ENCODE data around the gene ZMAT5. TPM values are rescaled to one million over a fixed set of nuclear protein-coding genes. Genes with fewer than 3 reads are reported as not detected.

Gene ZMAT5
- total RNA-seq, 1 experiment from 2014 or later = 16.0 TPM

- no peak for TF ChIP-seq MAX (IDR thresholded peaks at IDR 0.05)
These were observed 739 bp downstream of the ZMAT5 start (continued) for GRCh38 chr22:29765905-29766631.

- H3K4me1 ChIP-seq (ENCODE audit: control insufficient read depth in 1 of 2, insufficient read depth in 2 of 2, low read length in 2 of 2) = peaks cover 10 to 27% of the 10 kb centered on the region in 2 experiments
- H2AFZ ChIP-seq (ENCODE audit: low read depth, low read length, poor library complexity, severe bottlenecking) = no peak overlapping the region
- no peaks in the 10 kb centered on the region for H3K36me3 ChIP-seq (ENCODE audit: control insufficient read depth in 1 of 2, insufficient read depth in 2 of 2, low read length in 2 of 2)
- H3K27me3 ChIP-seq (ENCODE audit: insufficient read depth, low read length) = no peaks in the 10 kb centered on the region
- ChIA-PET POLR2A (no interaction called here), CTCF (interaction anchor here (0.7 to 1.4 kb wide), 4 partner anchors 10 to 326 kb away, joined by 3 to 10 read pairs (median 4); no protein-coding TSS in a partner anchor), RAD21 (ENCODE audit: low non-redundant PET in 1 of 2, low total read pairs in 2 of 2, uncharacterized antibody in 2 of 2, unreplicated experiment in 2 of 2) (no interaction called here)
- no TSS peak for BruUV-seq (replicated peaks)
- H3K9me2 ChIP-seq (ENCODE audit: insufficient read depth) = no peaks in the 10 kb centered on the region
- TF ChIP-seq CTCF (IDR thresholded peaks at IDR 0.05 in 2 of 3, conservative IDR thresholded peaks at IDR 0.05 in 1 of 3; ENCODE audit: borderline replicate concordance in 1 of 3, insufficient read depth in 1 of 3, low read depth in 2 of 3, low read length in 2 of 3) (no peak), SIN3A (IDR thresholded peaks at IDR 0.05; ENCODE audit: low read depth) (0 out of 2 replicates have a peak, but pooled peaks have one; percentile 26), ELF1 (IDR thresholded peaks at IDR 0.05; ENCODE audit: borderline replicate concordance, low read depth) (no peak), RAD21 (IDR thresholded peaks at IDR 0.05; ENCODE audit: low read depth) (no peak), YY1 (IDR thresholded peaks at IDR 0.05; ENCODE audit: extremely low read depth, insufficient replicate concordance, low read depth, low read length) (no peak), EZH2phosphoT487 (IDR thresholded peaks at IDR 0.05; ENCODE audit: borderline replicate concordance) (no peak)
- DNase-seq (ENCODE audit: low read depth, low spot score) (peak; percentile 83), ATAC-seq (peak; percentile 31)
- no peak overlapping the region; the same call in 1 of the 2 replicates for H3K27ac ChIP-seq (ENCODE audit: low read depth, low read length)
- intact Hi-C loops (cut with micrococcal nuclease) = no loop called here
- H4K20me1 ChIP-seq (ENCODE audit: insufficient read depth) = no peaks in the 10 kb centered on the region
- H3K79me2 ChIP-seq (ENCODE audit: insufficient read depth, low read length) = peaks cover 6% of the 10 kb centered on the region; the same call in 1 of the 2 replicates
- H3K9ac ChIP-seq (ENCODE audit: low read length) = no peak overlapping the region
- H3K4me3 ChIP-seq (replicated peaks in 1 of 2; ENCODE audit: low read depth in 1 of 2, low read length in 2 of 2) = no peak overlapping the region; a peak in 1 of 4 replicates
- peak overlapping the region; percentile 38 for H3K4me2 ChIP-seq (ENCODE audit: low read length)
- no peaks in the 10 kb centered on the region for H3K9me3 ChIP-seq (ENCODE audit: control insufficient read depth in 1 of 2, insufficient read depth in 1 of 2, low read depth in 1 of 2, low read length in 2 of 2)
These were observed 4.5 kb downstream of the ZMAT5 start for GRCh38 chr22:29762263-29762662.
